GM12878 (cell line): Measurements from ENCODE around the gene ASB10. TPM values are rescaled to one million over a fixed set of nuclear protein-coding genes. Genes with fewer than 3 reads are reported as not detected.

Experiments
- ATAC-seq: fragments of 200-7000 bp; cut with Tn5 transposase; 3 replicates; pipeline ENCODE4 v1.9.1; 2020; ENCODE audit warnings: mild to moderate bottlenecking, moderate library complexity
- BruUV-seq: library from RNA; stranded (reverse); fragments of 400-500 nt; replicated peaks from 2 replicates; lab custom pipeline; 2021; lab: Mats Ljungman, UMichigan
- CTCF ChIA-PET: fragments of 300-600 bp; sonication (Branson Sonifier 250); formaldehyde crosslinking; extraction: SDS; loops from one replicate; lab custom pipeline; 2021; ENCODE audit warnings: inconsistent platforms; lab: Yijun Ruan, JAX
- POLR2A ChIA-PET: fragments of 350-600 bp; formaldehyde crosslinking; extraction: SDS; loops from one replicate; lab custom pipeline; 2021; ENCODE audit warnings: inconsistent platforms; lab: Charles Lee
- RAD21 ChIA-PET: fragments of 300-600 bp; sonication (Branson Sonifier 250); formaldehyde crosslinking; loops from one replicate; lab custom pipeline; 2023; ENCODE audit warnings: antibody characterized with exemption; ENCODE audit not compliant: unreplicated experiment; lab: Charles Lee
- SMC1A ChIA-PET: fragments of 300-600 bp; sonication (Branson Sonifier 250); formaldehyde crosslinking; loops from one replicate; lab custom pipeline; 2023; ENCODE audit not compliant: unreplicated experiment, uncharacterized antibody; lab: Charles Lee
- DNase-seq: peaks from one replicate; pipeline ENCODE4 v3.0.0-alpha.2; 2011; ENCODE audit warnings: low read depth, low spot score
- FAIRE-seq: peaks from 3 replicates; lab custom pipeline; 2011; peaks lifted over from hg19 to GRCh38; lab: Jason Lieb, UNC
- H2AFZ ChIP-seq: 2 replicates; pipeline ENCODE4 v1.6.0; 2011; ENCODE audit warnings: low read depth, low read length, control low read depth; ENCODE audit not compliant: control insufficient read depth
- H3K27ac ChIP-seq: 2 replicates; pipeline ENCODE4 v1.5.1; 2011; ENCODE audit warnings: control low read depth; ENCODE audit not compliant: control insufficient read depth, insufficient read depth
- H3K27me3 ChIP-seq, 2 experiments: replicated peaks in 1 of 2; 2 replicates each; pipeline versions ENCODE4 v1.6.0 to v1.6.1; 2011; ENCODE audit warnings: low read length in 1 of 2; ENCODE audit not compliant: control insufficient read depth in 2 of 2, insufficient read depth in 2 of 2
- H3K36me3 ChIP-seq, 2 experiments: 2 replicates each; pipeline ENCODE4 v1.5.1; 2011; ENCODE audit warnings: low read length in 1 of 2; ENCODE audit not compliant: control insufficient read depth in 2 of 2, insufficient read depth in 2 of 2
- H3K4me1 ChIP-seq: 2 replicates; pipeline ENCODE4 v1.6.1; 2011; ENCODE audit warnings: mild to moderate bottlenecking, low read length, moderate library complexity, mixed read lengths; ENCODE audit not compliant: control insufficient read depth, insufficient read depth
- H3K4me2 ChIP-seq: 2 replicates; pipeline ENCODE4 v1.6.0; 2011; ENCODE audit warnings: control low read depth; ENCODE audit not compliant: control insufficient read depth, insufficient read depth
- H3K4me3 ChIP-seq: fragments of 200-600 bp; sonication (generic); 2 replicates; pipeline ENCODE4 v1.5.1; 2016
- H3K79me2 ChIP-seq: 2 replicates; pipeline ENCODE4 v1.6.0; 2011; ENCODE audit warnings: low read length; ENCODE audit not compliant: control insufficient read depth, insufficient read depth
- H3K9ac ChIP-seq: 2 replicates; pipeline ENCODE4 v1.8.0; 2011; ENCODE audit warnings: low read length, control low read depth, mixed read lengths; ENCODE audit not compliant: control insufficient read depth, insufficient read depth
- H3K9me3 ChIP-seq: replicated peaks from 3 replicates; pipeline ENCODE4 v1.5.1; 2011; ENCODE audit warnings: mild to moderate bottlenecking, low read length; ENCODE audit not compliant: control insufficient read depth, insufficient read depth
- H4K20me1 ChIP-seq: 2 replicates; pipeline ENCODE4 v1.6.0; 2011; ENCODE audit not compliant: control insufficient read depth, insufficient read depth
- DPF2 ChIP-seq: fragments of 450-650 bp; IDR thresholded peaks from 2 replicates; pipeline ENCODE4 v1.6.1; 2017; ENCODE audit warnings: mild to moderate bottlenecking
- EP300 ChIP-seq, 2 experiments: fragments of 150-350 bp in 1 of 2; IDR thresholded peaks; 2 replicates each; pipeline ENCODE4 v1.6.1; 2011 to 2012; ENCODE audit warnings: low read depth in 2 of 2, low read length in 2 of 2, borderline replicate concordance in 1 of 2, improper control_type of control experiment in 1 of 2, inconsistent platforms in 1 of 2; ENCODE audit not compliant: control insufficient read depth in 1 of 2
- EZH2 ChIP-seq: IDR thresholded peaks from 2 replicates; pipeline ENCODE4 v1.6.1; 2012; ENCODE audit warnings: low read depth, mild to moderate bottlenecking, control low read depth, inconsistent platforms, low read length, borderline replicate concordance; ENCODE audit not compliant: control insufficient read depth
- FOXK2 ChIP-seq: fragments of 450-650 bp; IDR thresholded peaks from 2 replicates; pipeline ENCODE4 v1.6.1; 2017; ENCODE audit warnings: mild to moderate bottlenecking, moderate library complexity
- FOXM1 ChIP-seq: IDR thresholded peaks from 2 replicates; pipeline ENCODE4 v1.6.1; 2012; ENCODE audit warnings: low read depth, mild to moderate bottlenecking, inconsistent platforms, low read length, moderate library complexity
- KDM1A ChIP-seq: fragments of 200-600 bp; sonication (generic); IDR thresholded peaks from 2 replicates; pipeline ENCODE4 v1.6.1; 2016; ENCODE audit warnings: borderline replicate concordance
- MEF2A ChIP-seq: IDR thresholded peaks from 2 replicates; pipeline ENCODE4 v1.6.1; 2011; ENCODE audit warnings: low read depth, mild to moderate bottlenecking, low read length, moderate library complexity; ENCODE audit not compliant: insufficient read depth
- POLR2AphosphoS2 ChIP-seq: IDR thresholded peaks from 2 replicates; pipeline ENCODE4 v1.6.1; 2011; ENCODE audit warnings: low read depth, mild to moderate bottlenecking, low read length, improper control_type of control experiment, moderate library complexity
- RAD51 ChIP-seq: fragments of 450-650 bp; IDR thresholded peaks from 2 replicates; pipeline ENCODE4 v1.6.1; 2016; ENCODE audit warnings: moderate library complexity, mild to moderate bottlenecking, inconsistent platforms
- RBBP5 ChIP-seq: fragments of 200-600 bp; sonication (generic); conservative IDR thresholded peaks from 2 replicates; pipeline ENCODE4 v1.6.1; 2016
- SIX5 ChIP-seq: IDR thresholded peaks from 2 replicates; pipeline ENCODE4 v1.6.1; 2011; ENCODE audit warnings: mild to moderate bottlenecking, low read depth, low read length, moderate library complexity; ENCODE audit not compliant: severe bottlenecking
- ZNF207 ChIP-seq: fragments of 450-650 bp; IDR thresholded peaks from 2 replicates; pipeline ENCODE4 v1.6.1; 2014; ENCODE audit warnings: antibody characterized with exemption, mild to moderate bottlenecking, borderline replicate concordance
- ZNF217 ChIP-seq: fragments of 450-650 bp; IDR thresholded peaks from 2 replicates; pipeline ENCODE4 v1.6.1; 2017; ENCODE audit warnings: antibody characterized with exemption, mild to moderate bottlenecking
- WGBS: methylation state at CpG from one replicate; pipeline ENCODE4 v1.1.6; 2016; ENCODE audit warnings: low lambda C conversion rate; ENCODE audit not compliant: insufficient replicate concordance, insufficient coverage; ENCODE audit errors: missing lambda C conversion rate; 5-methylcytosine and 5-hydroxymethylcytosine counted together
- in situ Hi-C: fragments of 300-500 bp; cut with MboI; formaldehyde crosslinking; loops from 9 replicates; pipeline ENCODE4 v1.14.3; 2018; ENCODE audit warnings: mixed read lengths
- intact Hi-C: fragments of 100-400 bp; cut with micrococcal nuclease; formaldehyde crosslinking; loops from one replicate; pipeline ENCODE4 v1.14.2; 2022; ENCODE audit not compliant: unreplicated experiment
- polyA plus RNA-seq, 11 experiments: library from polyadenylated mRNA; depleted of rRNA in 4 of 11; unstranded in 6 of 11; stranded (reverse) in 5 of 11; fragments of >200 nt; fragmentation: Nextera tagmentation in 4 of 11; fragmentation: Illumina TruSeq in 1 of 11; extraction: Ambion mirVana in 4 of 11; extraction: Trizol in 1 of 11; gene quantifications; 1 replicate in 1 of 11; 2 replicates in 10 of 11; pipeline versions ENCODE4 v1.2.1 to v1.2.3, GENCODE V29; 2011 to 2016; ENCODE audit warnings: inconsistent platforms in 2 of 11, missing spikeins in 2 of 11, low read depth in 1 of 11
- total RNA-seq, 4 experiments: library from RNA; depleted of rRNA in 3 of 4; stranded (reverse); fragments of >200 nt in 3 of 4; fragmentation: Illumina TruSeq in 1 of 4; extraction: Trizol in 1 of 4; gene quantifications; 2 replicates each; pipeline versions ENCODE4 v1.2.1 to v1.2.3, GENCODE V29; 2013 to 2021
- TF ChIP-seq, protein P1 (sequence below): fragments of 450-650 bp; IDR thresholded peaks from 2 replicates; pipeline ENCODE4 v1.6.1; 2017; ENCODE audit warnings: mild to moderate bottlenecking
- TF ChIP-seq, protein P2 (sequence below): IDR thresholded peaks from 2 replicates; pipeline ENCODE4 v1.6.1; 2011; ENCODE audit warnings: low read depth, low read length, improper control_type of control experiment, borderline replicate concordance
- TF ChIP-seq, protein P3 (sequence below): fragments of 450-650 bp; IDR thresholded peaks from 2 replicates; pipeline ENCODE4 v1.6.1; 2016; ENCODE audit warnings: mild to moderate bottlenecking
- TF ChIP-seq, protein P4 (sequence below): fragments of 450-650 bp; IDR thresholded peaks from 2 replicates; pipeline ENCODE4 v1.6.1; 2014; ENCODE audit warnings: mild to moderate bottlenecking
- TF ChIP-seq, protein P5 (sequence below): IDR thresholded peaks from 2 replicates; pipeline ENCODE4 v1.6.1; 2011; ENCODE audit warnings: borderline replicate concordance, low read depth, mild to moderate bottlenecking, moderate library complexity, mixed read lengths, low read length; ENCODE audit not compliant: insufficient read depth; ENCODE audit errors: extremely low read length

Gene ASB10
- total and polyA plus RNA-seq, 10 of the 15 experiments (the other 5 are each of a cell fraction or from before 2014, with no cell fraction given), result not detected

DNA sequence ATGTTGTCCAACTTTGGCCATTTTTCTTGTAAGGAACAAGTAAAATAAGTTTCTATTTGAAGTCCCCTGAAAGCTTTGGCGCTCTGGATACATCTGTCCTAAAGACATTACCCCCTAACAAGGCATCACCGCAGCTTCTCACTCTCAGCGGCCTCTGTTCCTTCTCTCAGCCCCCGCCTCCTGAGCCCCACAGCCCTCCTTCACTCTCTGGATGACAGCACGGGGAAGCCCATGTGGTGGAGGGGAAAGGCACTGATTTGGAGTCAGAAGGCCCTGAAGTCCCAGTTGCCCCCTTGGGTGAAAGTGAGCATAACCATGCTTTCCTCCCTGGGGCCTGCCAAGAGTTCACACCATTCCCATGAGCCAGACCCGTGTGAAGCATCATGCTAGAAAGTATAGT, 18.7 kb upstream of the ASB10 start:
- in situ Hi-C loops, result no loop called here
- POLR2A ChIA-PET, result no interaction called here
- no TSS peak for BruUV-seq
- DNase-seq (no peak), FAIRE-seq (no peak), ATAC-seq (peak; percentile 64)
- no peak overlapping the region for H3K27ac ChIP-seq
- H4K20me1 ChIP-seq, result no peaks in the 10 kb centered on the region
- no peak overlapping the region for H3K4me3 ChIP-seq
- RAD21 ChIA-PET, result no interaction called here
- intact Hi-C loops, result no loop called here
- WGBS, result 8% methylated on average over 6 of the region's 6 CpGs
- H3K27me3 ChIP-seq, result peaks cover 1 to 2% of the 10 kb centered on the region in 2 experiments; a peak in 3 of 4 replicates
- H3K9ac ChIP-seq, result no peak overlapping the region
- H3K9me3 ChIP-seq, result no peaks in the 10 kb centered on the region
- no peak overlapping the region for H2AFZ ChIP-seq
- no peaks in the 10 kb centered on the region for H3K36me3 ChIP-seq
- H3K4me2 ChIP-seq, result no peak overlapping the region
- SMC1A ChIA-PET, result no interaction called here
- no peaks in the 10 kb centered on the region for H3K4me1 ChIP-seq
- H3K79me2 ChIP-seq, result no peaks in the 10 kb centered on the region
- TF ChIP-seq DPF2, result no peak
- TF ChIP-seq POLR2AphosphoS2, result no peak
- TF ChIP-seq EZH2, result no peak
- TF ChIP-seq RBBP5, result no peak
- TF ChIP-seq FOXM1, result no peak
- TF ChIP-seq, protein P1, sequence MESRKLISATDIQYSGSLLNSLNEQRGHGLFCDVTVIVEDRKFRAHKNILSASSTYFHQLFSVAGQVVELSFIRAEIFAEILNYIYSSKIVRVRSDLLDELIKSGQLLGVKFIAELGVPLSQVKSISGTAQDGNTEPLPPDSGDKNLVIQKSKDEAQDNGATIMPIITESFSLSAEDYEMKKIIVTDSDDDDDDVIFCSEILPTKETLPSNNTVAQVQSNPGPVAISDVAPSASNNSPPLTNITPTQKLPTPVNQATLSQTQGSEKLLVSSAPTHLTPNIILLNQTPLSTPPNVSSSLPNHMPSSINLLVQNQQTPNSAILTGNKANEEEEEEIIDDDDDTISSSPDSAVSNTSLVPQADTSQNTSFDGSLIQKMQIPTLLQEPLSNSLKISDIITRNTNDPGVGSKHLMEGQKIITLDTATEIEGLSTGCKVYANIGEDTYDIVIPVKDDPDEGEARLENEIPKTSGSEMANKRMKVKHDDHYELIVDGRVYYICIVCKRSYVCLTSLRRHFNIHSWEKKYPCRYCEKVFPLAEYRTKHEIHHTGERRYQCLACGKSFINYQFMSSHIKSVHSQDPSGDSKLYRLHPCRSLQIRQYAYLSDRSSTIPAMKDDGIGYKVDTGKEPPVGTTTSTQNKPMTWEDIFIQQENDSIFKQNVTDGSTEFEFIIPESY, result no peak
- TF ChIP-seq ZNF207, result no peak
- TF ChIP-seq ZNF217, result no peak
- TF ChIP-seq SIX5, result no peak
- no peak for TF ChIP-seq MEF2A
- TF ChIP-seq, protein P2, sequence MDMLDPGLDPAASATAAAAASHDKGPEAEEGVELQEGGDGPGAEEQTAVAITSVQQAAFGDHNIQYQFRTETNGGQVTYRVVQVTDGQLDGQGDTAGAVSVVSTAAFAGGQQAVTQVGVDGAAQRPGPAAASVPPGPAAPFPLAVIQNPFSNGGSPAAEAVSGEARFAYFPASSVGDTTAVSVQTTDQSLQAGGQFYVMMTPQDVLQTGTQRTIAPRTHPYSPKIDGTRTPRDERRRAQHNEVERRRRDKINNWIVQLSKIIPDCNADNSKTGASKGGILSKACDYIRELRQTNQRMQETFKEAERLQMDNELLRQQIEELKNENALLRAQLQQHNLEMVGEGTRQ, result no peak
- no peak for TF ChIP-seq FOXK2
- TF ChIP-seq, protein P3, sequence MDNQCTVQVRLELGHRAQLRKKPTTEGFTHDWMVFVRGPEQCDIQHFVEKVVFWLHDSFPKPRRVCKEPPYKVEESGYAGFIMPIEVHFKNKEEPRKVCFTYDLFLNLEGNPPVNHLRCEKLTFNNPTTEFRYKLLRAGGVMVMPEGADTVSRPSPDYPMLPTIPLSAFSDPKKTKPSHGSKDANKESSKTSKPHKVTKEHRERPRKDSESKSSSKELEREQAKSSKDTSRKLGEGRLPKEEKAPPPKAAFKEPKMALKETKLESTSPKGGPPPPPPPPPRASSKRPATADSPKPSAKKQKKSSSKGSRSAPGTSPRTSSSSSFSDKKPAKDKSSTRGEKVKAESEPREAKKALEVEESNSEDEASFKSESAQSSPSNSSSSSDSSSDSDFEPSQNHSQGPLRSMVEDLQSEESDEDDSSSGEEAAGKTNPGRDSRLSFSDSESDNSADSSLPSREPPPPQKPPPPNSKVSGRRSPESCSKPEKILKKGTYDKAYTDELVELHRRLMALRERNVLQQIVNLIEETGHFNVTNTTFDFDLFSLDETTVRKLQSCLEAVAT, result no peak
- TF ChIP-seq KDM1A, result no peak
- TF ChIP-seq EP300 (IDR thresholded peaks at IDR 0.05; ENCODE audit: borderline replicate concordance in 1 of 2, control insufficient read depth in 1 of 2, low read depth in 2 of 2, low read length in 2 of 2), result no peak
- TF ChIP-seq, protein P4, sequence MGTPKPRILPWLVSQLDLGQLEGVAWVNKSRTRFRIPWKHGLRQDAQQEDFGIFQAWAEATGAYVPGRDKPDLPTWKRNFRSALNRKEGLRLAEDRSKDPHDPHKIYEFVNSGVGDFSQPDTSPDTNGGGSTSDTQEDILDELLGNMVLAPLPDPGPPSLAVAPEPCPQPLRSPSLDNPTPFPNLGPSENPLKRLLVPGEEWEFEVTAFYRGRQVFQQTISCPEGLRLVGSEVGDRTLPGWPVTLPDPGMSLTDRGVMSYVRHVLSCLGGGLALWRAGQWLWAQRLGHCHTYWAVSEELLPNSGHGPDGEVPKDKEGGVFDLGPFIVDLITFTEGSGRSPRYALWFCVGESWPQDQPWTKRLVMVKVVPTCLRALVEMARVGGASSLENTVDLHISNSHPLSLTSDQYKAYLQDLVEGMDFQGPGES, result no peak
- TF ChIP-seq, protein P5, sequence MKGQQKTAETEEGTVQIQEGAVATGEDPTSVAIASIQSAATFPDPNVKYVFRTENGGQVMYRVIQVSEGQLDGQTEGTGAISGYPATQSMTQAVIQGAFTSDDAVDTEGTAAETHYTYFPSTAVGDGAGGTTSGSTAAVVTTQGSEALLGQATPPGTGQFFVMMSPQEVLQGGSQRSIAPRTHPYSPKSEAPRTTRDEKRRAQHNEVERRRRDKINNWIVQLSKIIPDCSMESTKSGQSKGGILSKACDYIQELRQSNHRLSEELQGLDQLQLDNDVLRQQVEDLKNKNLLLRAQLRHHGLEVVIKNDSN, result no peak
- TF ChIP-seq RAD51, result no peak
- CTCF ChIA-PET, result no interaction called here
